Ishikawa (cell line): ENCODE data around the gene GNAT2.

ENCODE experiments used
- CEBPB ChIP-seq: IDR thresholded peaks from 2 replicates; pipeline ENCODE4 v1.6.1; 2012
- EP300 ChIP-seq: IDR thresholded peaks from 2 replicates; pipeline ENCODE4 v1.6.1; 2012; ENCODE audit warnings: borderline replicate concordance
- MAX ChIP-seq: IDR thresholded peaks from 2 replicates; pipeline ENCODE4 v1.6.1; 2012
- TCF12 ChIP-seq: IDR thresholded peaks from 2 replicates; pipeline ENCODE4 v1.6.1; 2012; ENCODE audit warnings: low read depth
- TF ChIP-seq, protein P1 (sequence below): IDR thresholded peaks from 2 replicates; pipeline ENCODE4 v1.6.1; 2012; ENCODE audit warnings: low read depth, mild to moderate bottlenecking

DNA sequence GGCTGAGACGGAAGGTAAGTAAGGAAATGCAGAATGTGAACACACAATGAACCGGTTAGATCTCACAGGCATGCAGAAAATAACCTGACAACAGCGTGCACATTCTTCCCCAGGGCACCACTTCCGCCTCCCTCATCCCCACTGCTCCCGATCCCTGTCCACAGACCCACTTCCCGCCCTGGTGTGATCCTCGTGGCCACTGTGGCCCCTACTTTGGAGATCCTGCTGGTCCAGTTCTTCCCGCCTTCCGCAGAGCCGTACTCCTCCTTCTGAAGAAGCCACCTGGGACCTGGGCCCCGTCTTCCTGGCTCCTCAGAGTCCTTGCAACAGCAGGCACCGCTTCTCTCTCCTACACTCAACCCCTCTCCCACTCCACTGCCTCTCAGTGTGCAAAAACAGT is 35.1 kb upstream of the GNAT2 start:
- TF ChIP-seq CEBPB: no peak
- TF ChIP-seq EP300: no peak
- TF ChIP-seq, protein P1, sequence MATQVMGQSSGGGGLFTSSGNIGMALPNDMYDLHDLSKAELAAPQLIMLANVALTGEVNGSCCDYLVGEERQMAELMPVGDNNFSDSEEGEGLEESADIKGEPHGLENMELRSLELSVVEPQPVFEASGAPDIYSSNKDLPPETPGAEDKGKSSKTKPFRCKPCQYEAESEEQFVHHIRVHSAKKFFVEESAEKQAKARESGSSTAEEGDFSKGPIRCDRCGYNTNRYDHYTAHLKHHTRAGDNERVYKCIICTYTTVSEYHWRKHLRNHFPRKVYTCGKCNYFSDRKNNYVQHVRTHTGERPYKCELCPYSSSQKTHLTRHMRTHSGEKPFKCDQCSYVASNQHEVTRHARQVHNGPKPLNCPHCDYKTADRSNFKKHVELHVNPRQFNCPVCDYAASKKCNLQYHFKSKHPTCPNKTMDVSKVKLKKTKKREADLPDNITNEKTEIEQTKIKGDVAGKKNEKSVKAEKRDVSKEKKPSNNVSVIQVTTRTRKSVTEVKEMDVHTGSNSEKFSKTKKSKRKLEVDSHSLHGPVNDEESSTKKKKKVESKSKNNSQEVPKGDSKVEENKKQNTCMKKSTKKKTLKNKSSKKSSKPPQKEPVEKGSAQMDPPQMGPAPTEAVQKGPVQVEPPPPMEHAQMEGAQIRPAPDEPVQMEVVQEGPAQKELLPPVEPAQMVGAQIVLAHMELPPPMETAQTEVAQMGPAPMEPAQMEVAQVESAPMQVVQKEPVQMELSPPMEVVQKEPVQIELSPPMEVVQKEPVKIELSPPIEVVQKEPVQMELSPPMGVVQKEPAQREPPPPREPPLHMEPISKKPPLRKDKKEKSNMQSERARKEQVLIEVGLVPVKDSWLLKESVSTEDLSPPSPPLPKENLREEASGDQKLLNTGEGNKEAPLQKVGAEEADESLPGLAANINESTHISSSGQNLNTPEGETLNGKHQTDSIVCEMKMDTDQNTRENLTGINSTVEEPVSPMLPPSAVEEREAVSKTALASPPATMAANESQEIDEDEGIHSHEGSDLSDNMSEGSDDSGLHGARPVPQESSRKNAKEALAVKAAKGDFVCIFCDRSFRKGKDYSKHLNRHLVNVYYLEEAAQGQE: no peak
- no peak for TF ChIP-seq MAX
- no peak for TF ChIP-seq TCF12
